Endothelial cell of umbilical vein (primary cell): ENCODE measurements around the gene ST6GAL1. TPM values are rescaled to one million over a fixed set of nuclear protein-coding genes. Genes with fewer than 3 reads are reported as not detected.

Source experiments
- BruUV-seq: library from RNA; stranded (reverse); fragments of 400-500 nt; replicated peaks from 2 replicates; lab custom pipeline; 2021; lab: Mats Ljungman, UMichigan
- CTCF ChIA-PET: fragments of 300-600, 350-600 bp; sonication (Branson Sonifier 250); formaldehyde crosslinking; loops from one replicate; lab custom pipeline; 2021; ENCODE audit warnings: antibody characterized with exemption, inconsistent platforms; lab: Charles Lee
- POLR2A ChIA-PET: fragments of 300-600, 350-600 bp; sonication (Branson Sonifier 250); formaldehyde crosslinking; loops from one replicate; lab custom pipeline; 2021; ENCODE audit warnings: antibody characterized with exemption, inconsistent platforms; lab: Charles Lee
- DNase-seq: peaks from one replicate; pipeline ENCODE4 v3.0.0-alpha.2; 2011; ENCODE audit warnings: low read depth, low spot score
- FAIRE-seq: peaks from 2 replicates; lab custom pipeline; 2011; peaks lifted over from hg19 to GRCh38; lab: Jason Lieb, UNC
- H2AFZ ChIP-seq: 2 replicates; pipeline ENCODE4 v1.6.0; 2012; ENCODE audit warnings: low read depth, low read length, control low read depth, inconsistent platforms
- H3K27ac ChIP-seq: 2 replicates; pipeline ENCODE4 v1.5.1; 2011; ENCODE audit warnings: low read depth, mild to moderate bottlenecking, control low read depth, low read length, moderate library complexity; ENCODE audit not compliant: insufficient read depth
- H3K27me3 ChIP-seq, 2 experiments: 2 replicates each; pipeline versions ENCODE4 v1.6.0 to v1.6.1; 2011; ENCODE audit warnings: low read length in 2 of 2, mixed read lengths in 1 of 2; ENCODE audit not compliant: control insufficient read depth in 2 of 2, insufficient read depth in 2 of 2
- H3K36me3 ChIP-seq, 2 experiments: 2 replicates in 1 of 2; 3 replicates in 1 of 2; pipeline ENCODE4 v1.5.1; 2011; ENCODE audit warnings: low read length in 2 of 2, mild to moderate bottlenecking in 1 of 2, moderate library complexity in 1 of 2; ENCODE audit not compliant: control insufficient read depth in 2 of 2, insufficient read depth in 2 of 2; ENCODE audit errors: extremely low read depth in 1 of 2
- H3K4me1 ChIP-seq: 3 replicates; pipeline ENCODE4 v1.5.1; 2011; ENCODE audit warnings: mild to moderate bottlenecking, low read length; ENCODE audit not compliant: control insufficient read depth, insufficient read depth; ENCODE audit errors: extremely low read depth
- H3K4me2 ChIP-seq: 2 replicates; pipeline ENCODE4 v1.6.1; 2011; ENCODE audit warnings: low read length, control low read depth, mixed read lengths; ENCODE audit not compliant: insufficient read depth
- H3K4me3 ChIP-seq, 3 experiments: fragments of 200-600 bp in 1 of 3; sonication (generic), shearing (Covaris generic) in 1 of 3; replicated peaks in 1 of 3; 2 replicates each; pipeline ENCODE4 v1.5.1; 2011 to 2016; ENCODE audit warnings: control low read depth in 3 of 3, low read length in 3 of 3, mild to moderate bottlenecking in 2 of 3, inconsistent platforms in 1 of 3, low read depth in 1 of 3, moderate library complexity in 1 of 3; ENCODE audit not compliant: insufficient read depth in 1 of 3
- H3K79me2 ChIP-seq: 2 replicates; pipeline ENCODE4 v1.6.0; 2012; ENCODE audit warnings: low read length, inconsistent platforms; ENCODE audit not compliant: control insufficient read depth, insufficient read depth
- H3K9ac ChIP-seq: replicated peaks from 2 replicates; pipeline ENCODE3; 2011; ENCODE audit warnings: low read length, control low read depth; ENCODE audit not compliant: insufficient read depth; ENCODE audit errors: extremely low read depth
- H3K9me1 ChIP-seq: replicated peaks from 3 replicates; pipeline ENCODE4 v1.6.0; 2011; ENCODE audit warnings: mild to moderate bottlenecking, low read length; ENCODE audit not compliant: control insufficient read depth, insufficient read depth; ENCODE audit errors: extremely low read depth
- H3K9me3 ChIP-seq: replicated peaks from 2 replicates; pipeline ENCODE4 v1.5.1; 2012; ENCODE audit warnings: low read length, inconsistent platforms; ENCODE audit not compliant: control insufficient read depth, insufficient read depth
- H4K20me1 ChIP-seq: replicated peaks from 2 replicates; pipeline ENCODE3; 2011; ENCODE audit warnings: mild to moderate bottlenecking, low read length; ENCODE audit not compliant: control insufficient read depth, insufficient read depth; ENCODE audit errors: extremely low read depth
- CTCF ChIP-seq, 2 donors: IDR thresholded peaks; 1 replicate in 1 of 2; 2 replicates in 1 of 2; pipeline ENCODE4 v1.5.1; 2011; ENCODE audit warnings: low read length in 2 of 2, mild to moderate bottlenecking in 2 of 2, moderate library complexity in 2 of 2, control low read depth in 1 of 2, inconsistent platforms in 1 of 2, low read depth in 1 of 2; ENCODE audit not compliant: insufficient read depth in 1 of 2; ENCODE audit errors: extremely low read depth in 1 of 2
- EZH2 ChIP-seq: IDR thresholded peaks from 2 replicates; pipeline ENCODE4 v1.6.1; 2012; ENCODE audit warnings: borderline replicate concordance, low read depth, mild to moderate bottlenecking, moderate library complexity, low read length, inconsistent platforms; ENCODE audit not compliant: severe bottlenecking
- FOS ChIP-seq: IDR thresholded peaks from 2 replicates; pipeline ENCODE4 v1.6.1; 2011; ENCODE audit warnings: mild to moderate bottlenecking, low read length, moderate library complexity, borderline replicate concordance; ENCODE audit not compliant: insufficient read depth
- GATA2 ChIP-seq: IDR thresholded peaks from 2 replicates; pipeline ENCODE4 v1.7.0; 2011; ENCODE audit warnings: low read depth, mild to moderate bottlenecking, moderate library complexity, mixed read lengths, low read length; ENCODE audit not compliant: insufficient read length, insufficient read depth
- JUN ChIP-seq: IDR thresholded peaks from 2 replicates; pipeline ENCODE4 v1.6.1; 2011; ENCODE audit warnings: borderline replicate concordance, low read depth; ENCODE audit not compliant: insufficient read length, insufficient read depth
- MYC ChIP-seq: IDR thresholded peaks from one replicate; pipeline ENCODE4 v1.6.1; 2011; ENCODE audit warnings: mild to moderate bottlenecking, low read depth, low read length
- POLR2A ChIP-seq: IDR thresholded peaks from 2 replicates; pipeline ENCODE4 v1.6.1; 2012; ENCODE audit warnings: low read depth, mild to moderate bottlenecking, control low read depth, low read length
- POLR2AphosphoS5 ChIP-seq: IDR thresholded peaks from 2 replicates; pipeline ENCODE4 v1.6.1; 2012; ENCODE audit warnings: low read depth, mild to moderate bottlenecking, control low read depth, low read length, moderate library complexity; ENCODE audit not compliant: insufficient read depth
- dilution Hi-C: fragments of 300-500 bp; cut with MboI; formaldehyde crosslinking; loops from one replicate; pipeline ENCODE4 v1.15.0; 2019; ENCODE audit warnings: low sequenced_read_pairs; ENCODE audit not compliant: extremely low pct_ligation_motif_present
- intact Hi-C: fragments of 100-400 bp; cut with micrococcal nuclease; formaldehyde crosslinking; loops from one replicate; pipeline ENCODE4 v1.10.0; 2022
- polyA plus RNA-seq, 4 experiments: library from polyadenylated mRNA; depleted of rRNA in 3 of 4; stranded (reverse) in 3 of 4; unstranded in 1 of 4; fragments of >200 nt; gene quantifications; 2 replicates each; pipeline versions ENCODE4 v1.2.1 to v1.2.3, GENCODE V29; 2011 to 2012; ENCODE audit warnings: missing spikeins in 1 of 4
- total RNA-seq: library from RNA; stranded (reverse); gene quantifications from 2 replicates; pipeline ENCODE4 v1.2.3, GENCODE V29; 2021
- TF ChIP-seq, protein P1 (sequence below): IDR thresholded peaks from 2 replicates; pipeline ENCODE4 v1.6.1; 2011; ENCODE audit not compliant: insufficient read depth, insufficient read length

Gene ST6GAL1
- total and polyA plus RNA-seq, 2 donors (not counting 3 experiments of a cell fraction or from before 2014, with no cell fraction given) = 63.9 to 101 TPM

GRCh38 chr3:187019542-187020072 is 89.3 kb downstream of the ST6GAL1 start:
- Histone ChIP-seq H2AFZ (no peak overlapping the region), H3K9me3 (no peaks in the 10 kb centered on the region), H3K9me1 (no peaks in the 10 kb centered on the region), H4K20me1 (no peaks in the 10 kb centered on the region), H3K4me3 (no peak overlapping the region), H3K4me1 (peaks cover 30% of the 10 kb centered on the region), H3K27me3 (no peaks in the 10 kb centered on the region), H3K27ac (no peak overlapping the region), H3K36me3 (no peaks in the 10 kb centered on the region), H3K79me2 (no peaks in the 10 kb centered on the region), H3K4me2 (no peak overlapping the region), H3K9ac (no peak overlapping the region)
- dilution Hi-C loops (no loop called here), intact Hi-C loops (loop anchor here (5.0 kb wide), 1 partner anchor 172 kb away; no protein-coding TSS in a partner anchor)
- BruUV-seq = no TSS peak
- POLR2A ChIA-PET = no interaction called here
- DNase-seq (no peak), FAIRE-seq (no peak)
- CTCF ChIA-PET = interaction anchor here (0.9 kb wide), 1 partner anchor 129 kb away, joined by 3 read pairs; no protein-coding TSS in a partner anchor
- no peak for TF ChIP-seq FOS
- TF ChIP-seq GATA2 = no peak
- no peak for TF ChIP-seq JUN
- TF ChIP-seq MYC = no peak
- TF ChIP-seq, protein P1, sequence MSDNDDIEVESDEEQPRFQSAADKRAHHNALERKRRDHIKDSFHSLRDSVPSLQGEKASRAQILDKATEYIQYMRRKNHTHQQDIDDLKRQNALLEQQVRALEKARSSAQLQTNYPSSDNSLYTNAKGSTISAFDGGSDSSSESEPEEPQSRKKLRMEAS = no peak
- no peak for TF ChIP-seq EZH2
- no peak for TF ChIP-seq POLR2AphosphoS5
- no peak for TF ChIP-seq CTCF (IDR thresholded peaks at IDR 0.05; ENCODE audit: extremely low read depth in 1 of 2, insufficient read depth in 1 of 2, low read depth in 1 of 2, low read length in 2 of 2)
- TF ChIP-seq POLR2A = no peak
